Karpas-422 (cell line): ENCODE data around the gene SH3TC1. TPM values are rescaled to one million over a fixed set of nuclear protein-coding genes. Genes with fewer than 3 reads are reported as not detected.

Source experiments
- DNase-seq: peaks from one replicate; pipeline ENCODE4 v3.0.0-alpha.2; 2015
- H2AFZ ChIP-seq: fragments of 200-600 bp; sonication (generic); 2 replicates; pipeline ENCODE4 v1.6.1; 2014; ENCODE audit warnings: antibody characterized with exemption, low read length, mixed read lengths
- H3K27ac ChIP-seq: fragments of 200-600 bp; sonication (generic); 2 replicates; pipeline ENCODE4 v1.5.1; 2014; ENCODE audit warnings: mild to moderate bottlenecking, low read length, moderate library complexity
- H3K27me3 ChIP-seq: fragments of 200-600 bp; sonication (generic); 2 replicates; pipeline ENCODE4 v1.6.1; 2014; ENCODE audit warnings: low read length, mixed read lengths
- H3K36me3 ChIP-seq: fragments of 200-600 bp; sonication (generic); 2 replicates; pipeline ENCODE4 v1.6.1; 2014; ENCODE audit warnings: low read length, mixed read lengths; ENCODE audit not compliant: insufficient read depth
- H3K4me1 ChIP-seq: fragments of 200-600 bp; sonication (generic); 2 replicates; pipeline ENCODE4 v1.6.1; 2014; ENCODE audit warnings: mild to moderate bottlenecking, low read length, mixed read lengths
- H3K4me2 ChIP-seq: fragments of 200-600 bp; sonication (generic); 2 replicates; pipeline ENCODE4 v1.6.1; 2014; ENCODE audit warnings: low read length, low read depth, mild to moderate bottlenecking; ENCODE audit not compliant: poor library complexity, severe bottlenecking
- H3K4me3 ChIP-seq: fragments of 200-600 bp; sonication (generic); 2 replicates; pipeline ENCODE4 v1.5.1; 2014; ENCODE audit warnings: mild to moderate bottlenecking, antibody characterized with exemption, low read length, mixed read lengths
- H3K79me2 ChIP-seq: fragments of 200-600 bp; sonication (generic); 2 replicates; pipeline ENCODE4 v1.6.1; 2014; ENCODE audit warnings: mild to moderate bottlenecking, low read length, mixed read lengths
- H3K9ac ChIP-seq: fragments of 200-600 bp; sonication (generic); 2 replicates; pipeline ENCODE4 v1.6.0; 2014; ENCODE audit warnings: low read length
- H3K9me2 ChIP-seq: fragments of 200-600 bp; sonication (generic), shearing (Covaris generic); replicated peaks from 2 replicates; pipeline ENCODE4 v1.6.0; 2014; ENCODE audit warnings: mild to moderate bottlenecking, low read length, moderate library complexity; ENCODE audit not compliant: insufficient read depth
- H3K9me3 ChIP-seq: fragments of 300-700, 200-600 bp; sonication (generic); 2 replicates; pipeline ENCODE4 v1.6.1; 2014; ENCODE audit warnings: low read length, mixed read lengths
- H4K20me1 ChIP-seq: fragments of 200-600 bp; sonication (generic); 2 replicates; pipeline ENCODE4 v1.6.1; 2014; ENCODE audit warnings: mild to moderate bottlenecking, antibody characterized with exemption, low read length, low read depth; ENCODE audit not compliant: insufficient read depth
- total RNA-seq: library from RNA; depleted of rRNA; stranded (reverse); fragments of >200 nt; shearing (Covaris generic); gene quantifications from 2 replicates; pipeline ENCODE4 v1.2.3, GENCODE V29; 2014; ENCODE audit warnings: low replicate concordance; rRNA removed

SH3TC1 gene
- total RNA-seq, 1 experiment from 2014 or later: 6.9 TPM

DNA sequence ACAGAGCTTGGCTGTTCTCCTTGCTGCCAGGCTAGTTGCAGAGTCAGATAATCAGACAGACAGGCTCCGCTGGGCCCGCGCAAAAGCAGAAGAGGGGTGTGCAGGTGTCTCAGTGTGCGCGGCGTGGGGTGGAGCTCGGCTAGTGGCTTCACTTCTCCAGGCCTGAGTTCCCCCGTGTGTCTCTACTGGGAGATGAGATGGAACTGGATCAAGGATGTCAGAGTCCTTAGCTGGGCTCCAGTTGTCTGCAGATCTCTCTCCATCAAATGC lies 91.5 kb downstream of the SH3TC1 start:
- no peak for DNase-seq
- no peaks in the 10 kb centered on the region for H3K27me3 ChIP-seq
- H3K9me2 ChIP-seq: no peaks in the 10 kb centered on the region
- H2AFZ ChIP-seq: no peak overlapping the region
- H3K79me2 ChIP-seq: no peaks in the 10 kb centered on the region
- H3K4me2 ChIP-seq: no peak overlapping the region
- H4K20me1 ChIP-seq: no peaks in the 10 kb centered on the region
- H3K9me3 ChIP-seq: no peaks in the 10 kb centered on the region
- H3K4me3 ChIP-seq: no peak overlapping the region
- no peaks in the 10 kb centered on the region for H3K4me1 ChIP-seq
- no peaks in the 10 kb centered on the region for H3K36me3 ChIP-seq
- H3K27ac ChIP-seq: no peak overlapping the region
- H3K9ac ChIP-seq: no peak overlapping the region

Other genes with a start within 250 kb of the SH3TC1 start
- not detected in 2 replicates for gene ABLIM2, start 40.5 kb upstream of the SH3TC1 start, total RNA-seq
- gene HTRA3, start 70.5 kb downstream of the SH3TC1 start, total RNA-seq: not detected in 2 replicates
- 7.8 and 17.6 TPM in 2 replicates for gene ACOX3, start 241.4 kb downstream of the SH3TC1 start, total RNA-seq
- 14.1 and 16.2 TPM in 2 replicates for gene TRMT44, start 241.5 kb downstream of the SH3TC1 start, total RNA-seq